CD14-positive monocyte (primary cell): ENCODE measurements around the gene CCDC141. TPM values are rescaled to one million over a fixed set of nuclear protein-coding genes. Genes with fewer than 3 reads are reported as not detected.

Experiments
- DNase-seq, 3 donors: peaks; one replicate each; pipeline ENCODE4 v3.0.0-alpha.2; 2011 to 2022
- H2AFZ ChIP-seq: 2 replicates; pipeline ENCODE4 v1.6.0; 2012; ENCODE audit warnings: mild to moderate bottlenecking, low read depth, low read length, inconsistent platforms; ENCODE audit not compliant: insufficient read depth, poor library complexity, severe bottlenecking
- H3K27ac ChIP-seq, 2 donors: 1 replicate in 1 of 2; 2 replicates in 1 of 2; pipeline ENCODE4 v1.5.1; 2012 to 2013; ENCODE audit warnings: low read length in 2 of 2, control low read depth in 1 of 2, inconsistent platforms in 1 of 2, low read depth in 1 of 2, mild to moderate bottlenecking in 1 of 2
- H3K27me3 ChIP-seq, 2 donors: one replicate each; pipeline versions ENCODE4 v1.6.0 to v1.6.1; 2011 to 2013; ENCODE audit warnings: low read length in 2 of 2; ENCODE audit not compliant: control insufficient read depth in 2 of 2, insufficient read depth in 2 of 2
- H3K36me3 ChIP-seq, 2 donors: replicated peaks in 1 of 2; 1 replicate in 1 of 2; 2 replicates in 1 of 2; pipeline versions ENCODE4 v1.5.1 to v1.6.1; 2012 to 2013; ENCODE audit warnings: low read length in 2 of 2, control low read depth in 1 of 2, inconsistent platforms in 1 of 2, mild to moderate bottlenecking in 1 of 2; ENCODE audit not compliant: insufficient read depth in 2 of 2, control insufficient read depth in 1 of 2
- H3K4me1 ChIP-seq, 2 donors: 1 replicate in 1 of 2; 2 replicates in 1 of 2; pipeline versions ENCODE4 v1.5.1 to v1.6.1; 2012 to 2013; ENCODE audit warnings: low read length in 2 of 2, control low read depth in 1 of 2, inconsistent platforms in 1 of 2, mild to moderate bottlenecking in 1 of 2, moderate library complexity in 1 of 2; ENCODE audit not compliant: insufficient read depth in 2 of 2, control insufficient read depth in 1 of 2
- H3K4me2 ChIP-seq: replicated peaks from 2 replicates; pipeline ENCODE3; 2012; ENCODE audit warnings: low read length, moderate library complexity, mild to moderate bottlenecking; ENCODE audit not compliant: poor library complexity, severe bottlenecking; ENCODE audit errors: extremely low read depth
- H3K4me3 ChIP-seq, 3 experiments: fragments of 200-600 bp in 1 of 3; sonication (generic) in 1 of 3; replicated peaks in 1 of 3; 1 replicate in 2 of 3; 2 replicates in 1 of 3; pipeline ENCODE4 v1.5.1; 2011 to 2013; ENCODE audit warnings: low read length in 3 of 3, mild to moderate bottlenecking in 3 of 3, control low read depth in 2 of 3, low read depth in 2 of 3, inconsistent platforms in 1 of 3, moderate library complexity in 1 of 3
- H3K79me2 ChIP-seq: 2 replicates; pipeline ENCODE4 v1.6.0; 2012; ENCODE audit warnings: mild to moderate bottlenecking, control low read depth, inconsistent platforms, low read length, moderate library complexity; ENCODE audit not compliant: insufficient read depth
- H3K9ac ChIP-seq: 2 replicates; pipeline ENCODE4 v1.6.0; 2017; ENCODE audit warnings: low read length, mild to moderate bottlenecking; ENCODE audit not compliant: insufficient read depth, poor library complexity, severe bottlenecking
- H3K9me3 ChIP-seq, 2 donors: replicated peaks in 1 of 2; 1 replicate in 1 of 2; 2 replicates in 1 of 2; pipeline versions ENCODE4 v1.5.1 to v1.6.1; 2012 to 2013; ENCODE audit warnings: low read length in 2 of 2, control low read depth in 1 of 2; ENCODE audit not compliant: control insufficient read depth in 1 of 2, insufficient read depth in 1 of 2
- H4K20me1 ChIP-seq: 2 replicates; pipeline ENCODE4 v1.6.0; 2012; ENCODE audit warnings: mild to moderate bottlenecking, low read length, control low read depth, moderate library complexity; ENCODE audit not compliant: insufficient read depth
- H3K27ac Mint-ChIP-seq, 7 donors: one replicate each; pipeline ENCODE4 v1.8.0; 2020; ENCODE audit warnings: mild to moderate bottlenecking in 7 of 7, mixed read lengths in 7 of 7, moderate library complexity in 6 of 7, inconsistent platforms in 2 of 7
- H3K27me3 Mint-ChIP-seq, 3 donors: one replicate each; pipeline ENCODE4 v1.8.0; 2021 to 2022; ENCODE audit warnings: low read depth in 3 of 3, mild to moderate bottlenecking in 3 of 3, mixed read lengths in 3 of 3, moderate library complexity in 3 of 3, inconsistent platforms in 1 of 3
- H3K36me3 Mint-ChIP-seq, 2 donors: one replicate each; pipeline ENCODE4 v1.8.0; 2020; ENCODE audit warnings: mixed read lengths in 2 of 2, inconsistent platforms in 1 of 2, mild to moderate bottlenecking in 1 of 2
- H3K4me1 Mint-ChIP-seq: one replicate; pipeline ENCODE4 v1.8.0; 2020; ENCODE audit warnings: mild to moderate bottlenecking, mixed read lengths
- H3K4me3 Mint-ChIP-seq, 2 donors: one replicate each; pipeline ENCODE4 v1.8.0; 2020; ENCODE audit warnings: mild to moderate bottlenecking in 2 of 2, mixed read lengths in 2 of 2, moderate library complexity in 1 of 2
- H3K9me3 Mint-ChIP-seq, 7 donors: one replicate each; pipeline ENCODE4 v1.8.0; 2020 to 2022; ENCODE audit warnings: mixed read lengths in 7 of 7, mild to moderate bottlenecking in 6 of 7, moderate library complexity in 6 of 7, inconsistent platforms in 2 of 7
- WGBS: methylation state at CpG from one replicate; pipeline ENCODE4 v1.1.5; 2013; ENCODE audit warnings: missing lambda C conversion rate; ENCODE audit not compliant: insufficient coverage; 5-methylcytosine and 5-hydroxymethylcytosine counted together
- intact Hi-C, 2 donors: fragments of 100-400 bp; cut with micrococcal nuclease; formaldehyde crosslinking; loops; one replicate each; pipeline versions ENCODE4 v1.15.0 to v1.15.1; 2023
- polyA plus RNA-seq, 3 donors: library from polyadenylated mRNA; depleted of rRNA in 1 of 3; unstranded in 2 of 3; stranded (reverse) in 1 of 3; fragments of 300-500 nt in 2 of 3; fragments of >200 nt in 1 of 3; fragmentation: Illumina TruSeq in 2 of 3; gene quantifications; 1 replicate in 2 of 3; 2 replicates in 1 of 3; pipeline ENCODE4 v1.2.3, GENCODE V29; 2012 to 2021
- TF ChIP-seq, protein P1 (sequence below): fragments of 200-600 bp; IDR thresholded peaks from one replicate; pipeline ENCODE4 v1.8.0; 2022; ENCODE audit warnings: antibody characterized with exemption, mild to moderate bottlenecking

The CCDC141 gene
- polyA plus RNA-seq, 3 donors: not detected

DNA sequence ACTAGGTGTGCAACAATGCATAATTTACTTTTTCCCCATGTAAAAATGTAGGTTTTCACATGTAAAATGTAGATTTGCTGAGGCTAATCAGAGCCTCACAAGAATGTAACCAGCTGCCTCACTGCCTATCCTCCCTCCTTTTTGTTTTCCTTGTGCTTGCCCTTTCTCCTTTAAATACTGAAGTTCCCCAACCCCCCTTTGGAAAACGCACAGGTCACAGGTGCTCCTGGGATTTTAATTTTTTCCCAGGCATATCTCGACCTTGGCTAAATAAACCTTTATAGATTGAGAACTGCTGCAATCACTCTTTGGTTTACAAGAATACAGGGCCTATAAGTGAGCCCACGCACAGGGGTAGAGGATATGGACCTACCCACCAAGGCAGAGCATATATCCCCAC is 165.5 kb downstream of the CCDC141 start:
- H3K27me3 Mint-ChIP-seq: peaks cover 0 to 5% (median 0%) of the 10 kb centered on the region in 3 donors
- no peak for DNase-seq
- H3K9me3 Mint-ChIP-seq: peaks cover 0 to 2% (median 0%) of the 10 kb centered on the region in 7 donors
- Histone ChIP-seq H3K4me2 (no peak overlapping the region), H3K4me3 (no peak overlapping the region), H3K79me2 (no peaks in the 10 kb centered on the region), H3K9me3 (no peaks in the 10 kb centered on the region), H2AFZ (no peak overlapping the region), H3K36me3 (no peaks in the 10 kb centered on the region), H3K9ac (no peak overlapping the region), H3K27ac (no peak overlapping the region), H3K4me1 (no peaks in the 10 kb centered on the region), H4K20me1 (no peaks in the 10 kb centered on the region), H3K27me3 (no peaks in the 10 kb centered on the region)
- no peaks in the 10 kb centered on the region for H3K36me3 Mint-ChIP-seq
- WGBS: 100% methylated on average over 1 of the region's 3 CpGs
- TF ChIP-seq, protein P1, sequence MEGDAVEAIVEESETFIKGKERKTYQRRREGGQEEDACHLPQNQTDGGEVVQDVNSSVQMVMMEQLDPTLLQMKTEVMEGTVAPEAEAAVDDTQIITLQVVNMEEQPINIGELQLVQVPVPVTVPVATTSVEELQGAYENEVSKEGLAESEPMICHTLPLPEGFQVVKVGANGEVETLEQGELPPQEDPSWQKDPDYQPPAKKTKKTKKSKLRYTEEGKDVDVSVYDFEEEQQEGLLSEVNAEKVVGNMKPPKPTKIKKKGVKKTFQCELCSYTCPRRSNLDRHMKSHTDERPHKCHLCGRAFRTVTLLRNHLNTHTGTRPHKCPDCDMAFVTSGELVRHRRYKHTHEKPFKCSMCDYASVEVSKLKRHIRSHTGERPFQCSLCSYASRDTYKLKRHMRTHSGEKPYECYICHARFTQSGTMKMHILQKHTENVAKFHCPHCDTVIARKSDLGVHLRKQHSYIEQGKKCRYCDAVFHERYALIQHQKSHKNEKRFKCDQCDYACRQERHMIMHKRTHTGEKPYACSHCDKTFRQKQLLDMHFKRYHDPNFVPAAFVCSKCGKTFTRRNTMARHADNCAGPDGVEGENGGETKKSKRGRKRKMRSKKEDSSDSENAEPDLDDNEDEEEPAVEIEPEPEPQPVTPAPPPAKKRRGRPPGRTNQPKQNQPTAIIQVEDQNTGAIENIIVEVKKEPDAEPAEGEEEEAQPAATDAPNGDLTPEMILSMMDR: no peak
- intact Hi-C loops: no loop called here
- no peak overlapping the region for H3K4me3 Mint-ChIP-seq
- H3K4me1 Mint-ChIP-seq: no peaks in the 10 kb centered on the region
- no peak overlapping the region for H3K27ac Mint-ChIP-seq

- intact Hi-C loops: no loop called here
- 74% methylated on average over 5 of the region's 6 CpGs for WGBS
- Mint-ChIP-seq H3K4me1 (no peaks in the 10 kb centered on the region), H3K36me3 (no peaks in the 10 kb centered on the region), H3K4me3 (no peak overlapping the region), H3K9me3 (peaks cover 0 to 2% (median 0%) of the 10 kb centered on the region in 7 donors), H3K27me3 (peaks cover 0 to 4% (median 0%) of the 10 kb centered on the region in 3 donors), H3K27ac (no peak overlapping the region)
- Histone ChIP-seq H3K27me3 (no peaks in the 10 kb centered on the region), H2AFZ (no peak overlapping the region), H3K27ac (no peak overlapping the region), H3K9me3 (no peaks in the 10 kb centered on the region), H3K4me1 (no peaks in the 10 kb centered on the region), H3K4me3 (no peak overlapping the region), H3K79me2 (no peaks in the 10 kb centered on the region), H3K4me2 (no peak overlapping the region), H3K36me3 (no peaks in the 10 kb centered on the region), H3K9ac (no peak overlapping the region), H4K20me1 (no peaks in the 10 kb centered on the region)
- TF ChIP-seq, protein P1: no peak
- no peak for DNase-seq
Observed at GRCh38 chr2:178882666-178883440, 167.1 kb downstream of the CCDC141 start.
